ENCODE measurements around the gene CTXND1. TPM values are rescaled to one million over a fixed set of nuclear protein-coding genes. Genes with fewer than 3 reads are reported as not detected.

Gene CTXND1
- total and polyA plus RNA-seq, 2 of the 8 experiments (the other 6 are each of a cell fraction or from before 2014, with no cell fraction given) = 0.03 TPM; not detected in 1

DNA sequence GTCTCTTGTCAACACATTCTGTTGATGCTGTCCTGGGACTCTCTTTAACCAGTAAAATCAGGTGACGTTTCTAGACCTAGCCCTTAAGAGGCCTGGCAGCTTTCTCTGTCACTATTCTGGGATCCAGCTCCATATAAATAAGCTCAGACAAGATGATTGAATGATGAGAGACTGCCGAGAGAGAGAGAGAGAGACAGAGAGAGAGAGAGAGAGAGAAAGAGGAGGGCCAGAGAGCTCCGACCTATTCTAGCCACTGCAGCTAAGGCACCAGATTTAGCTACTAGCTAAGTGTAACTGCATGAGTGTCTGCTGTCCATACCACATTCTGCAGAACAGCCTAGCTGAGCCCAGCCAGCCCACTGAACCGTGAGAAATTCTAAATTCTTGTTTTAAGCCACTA lies 36.1 kb upstream of the CTXND1 start:
- ChIA-PET CTCF (ENCODE audit: partially characterized antibody) (interaction anchor here (0.7 to 1.8 kb wide), 7 partner anchors 16 to 84 kb away, joined by 3 to 6 read pairs (median 4); no protein-coding TSS in a partner anchor), POLR2A (ENCODE audit: partially characterized antibody) (interaction anchor here (1.6 kb wide), 1 partner anchor 31 kb away, joined by 3 read pairs; no protein-coding TSS in a partner anchor)
- peaks cover 0 to 3% (median 0%) of the 10 kb centered on the region in 4 experiments; a peak in 1 of 7 replicates for H3K4me1 ChIP-seq (replicated peaks in 1 of 4; ENCODE audit: control insufficient read depth in 3 of 4, insufficient read depth in 4 of 4, low read length in 3 of 4)
- no peaks in the 10 kb centered on the region for H3K79me2 ChIP-seq (ENCODE audit: control insufficient read depth in 1 of 2, insufficient read depth in 2 of 2, low read length in 2 of 2)
- no peak overlapping the region for H2AFZ ChIP-seq (ENCODE audit: low read length)
- H4K8ac ChIP-seq (ENCODE audit: extremely low read depth, insufficient read depth, low read length) = no peak overlapping the region
- no peak overlapping the region for H2BK15ac ChIP-seq (ENCODE audit: low read length)
- no peak overlapping the region for H3K4me2 ChIP-seq (ENCODE audit: insufficient read depth in 1 of 2, low read depth in 2 of 2, low read length in 2 of 2)
- no peaks in the 10 kb centered on the region for H3K23me2 ChIP-seq (ENCODE audit: low read depth, low read length)
- no peak overlapping the region for H3K14ac ChIP-seq (ENCODE audit: insufficient read length)
- no peak overlapping the region for H3K4me3 ChIP-seq (ENCODE audit: extremely low read depth in 1 of 4, insufficient read depth in 2 of 4, low read depth in 3 of 4, low read length in 4 of 4)
- no peak overlapping the region for H2BK5ac ChIP-seq (ENCODE audit: low read depth, low read length)
- H3K23ac ChIP-seq (ENCODE audit: insufficient read length) = no peak overlapping the region
- no peaks in the 10 kb centered on the region for H4K20me1 ChIP-seq (replicated peaks in 1 of 2; ENCODE audit: control insufficient read depth in 1 of 2, insufficient read depth in 2 of 2, low read length in 2 of 2)
- H3K36me3 ChIP-seq (ENCODE audit: control insufficient read depth in 2 of 4, insufficient read depth in 4 of 4, low read length in 3 of 4) = no peaks in the 10 kb centered on the region
- no peak overlapping the region for H2BK120ac ChIP-seq (replicated peaks; ENCODE audit: low read depth, low read length)
- no peaks in the 10 kb centered on the region for H3K79me1 ChIP-seq (ENCODE audit: low read depth, low read length)
- H3K9me3 ChIP-seq (ENCODE audit: insufficient read depth in 2 of 2, low read depth in 1 of 2, low read length in 1 of 2) = no peaks in the 10 kb centered on the region
- no peak overlapping the region for H2AK5ac ChIP-seq (ENCODE audit: low read depth, low read length)
- H4K5ac ChIP-seq (ENCODE audit: insufficient read length, low read depth, low read length) = no peak overlapping the region
- no peak for FAIRE-seq
- no peak overlapping the region for H3K56ac ChIP-seq (replicated peaks; ENCODE audit: insufficient read length, low read depth, low read length)
- H2BK20ac ChIP-seq (ENCODE audit: low read length) = no peak overlapping the region
- H3K9ac ChIP-seq (replicated peaks in 1 of 4; ENCODE audit: extremely low read depth in 1 of 4, low read depth in 3 of 4, low read length in 3 of 4) = no peak overlapping the region
- H3K18ac ChIP-seq (ENCODE audit: extremely low read depth, low read length) = no peak overlapping the region
- no peak overlapping the region for H2BK12ac ChIP-seq (ENCODE audit: low read depth, low read length)
- DNase-seq (ENCODE audit: low read depth in 1 of 2, low spot score in 2 of 2) = no peak
- no peak overlapping the region for H4K91ac ChIP-seq (replicated peaks; ENCODE audit: insufficient read length, low read length)
- H3K4ac ChIP-seq (replicated peaks; ENCODE audit: insufficient read length, low read depth, low read length) = no peak overlapping the region
- H3K27ac ChIP-seq (ENCODE audit: low read depth, low read length) = no peak overlapping the region
- H3K27me3 ChIP-seq (replicated peaks in 1 of 4; ENCODE audit: control insufficient read depth in 3 of 4, extremely low read depth in 1 of 4, insufficient read depth in 3 of 4, low read length in 3 of 4) = no peaks in the 10 kb centered on the region
- WGBS, 2 experiments (ENCODE audit: extremely low coverage in 1 of 2, insufficient coverage in 1 of 2, insufficient read length in 1 of 2, insufficient replicate concordance in 2 of 2, low coverage in 1 of 2, low lambda C conversion rate in 2 of 2, missing lambda C conversion rate in 1 of 2) = 82% methylated on average over 4 of the region's 4 CpGs; no CpG with 5 or more reads in 1 of the 2 experiments
- TF ChIP-seq KDM5A (IDR thresholded peaks at IDR 0.05; ENCODE audit: low read length) (no peak), POLR2A (IDR thresholded peaks at IDR 0.05; ENCODE audit: control extremely low read depth in 1 of 2, low read depth in 2 of 2, low read length in 2 of 2) (no peak), SIRT6 (IDR thresholded peaks at IDR 0.05; ENCODE audit: low read length) (no peak), SIX5 (IDR thresholded peaks at IDR 0.05; ENCODE audit: low read depth, low read length) (no peak), KDM4A (IDR thresholded peaks at IDR 0.05; ENCODE audit: low read depth, low read length, severe bottlenecking) (no peak), POLR2AphosphoS5 (IDR thresholded peaks at IDR 0.05; ENCODE audit: low read depth, low read length) (no peak), CBX5 (IDR thresholded peaks at IDR 0.05; ENCODE audit: low read depth, low read length) (no peak), CTBP2 (IDR thresholded peaks at IDR 0.05; ENCODE audit: borderline replicate concordance, insufficient read depth, insufficient read length, low read length) (no peak), TEAD4 (IDR thresholded peaks at IDR 0.05; ENCODE audit: low read depth, low read length) (no peak), SP4 (IDR thresholded peaks at IDR 0.05; ENCODE audit: low read length) (no peak), HDAC6 (IDR thresholded peaks at IDR 0.05; ENCODE audit: low read depth, low read length) (no peak), SIN3A (conservative IDR thresholded peaks at IDR 0.05 in 1 of 2, IDR thresholded peaks at IDR 0.05 in 1 of 2; ENCODE audit: low read depth in 1 of 2, low read length in 2 of 2) (no peak), RBBP5 (IDR thresholded peaks at IDR 0.05; ENCODE audit: borderline replicate concordance, low read depth, low read length) (no peak), MAFK (IDR thresholded peaks at IDR 0.05; ENCODE audit: low read depth, low read length) (no peak), RNF2 (IDR thresholded peaks at IDR 0.05; ENCODE audit: borderline replicate concordance, low read depth, low read length, missing control alignments, poor library complexity, severe bottlenecking) (no peak)

Data from H1 (cell line).